K562 (cell line): ENCODE measurements around the gene GATA2. TPM values are rescaled to one million over a fixed set of nuclear protein-coding genes. Genes with fewer than 3 reads are reported as not detected.

Experiments used
- BDP1 ChIP-seq: IDR thresholded peaks from 3 replicates; pipeline ENCODE4 v1.6.1; 2011; ENCODE audit not compliant: insufficient read length, insufficient read depth
- CHD2 ChIP-seq: IDR thresholded peaks from 2 replicates; pipeline ENCODE4 v1.6.1; 2011; ENCODE audit warnings: low read depth, low read length
- CREM ChIP-seq: IDR thresholded peaks from 2 replicates; pipeline ENCODE4 v1.6.1; 2014; ENCODE audit warnings: antibody characterized with exemption, low read depth
- EP300 ChIP-seq: IDR thresholded peaks from 2 replicates; pipeline ENCODE4 v1.6.1; 2012; ENCODE audit warnings: low read length, improper control_type of control experiment
- ERF ChIP-seq: fragments of 450-650 bp; formaldehyde crosslinking; IDR thresholded peaks from 2 replicates; pipeline ENCODE4 v1.4.0; 2020; ENCODE audit warnings: mild to moderate bottlenecking, mixed read lengths
- IRF2 ChIP-seq: sonication (generic); formaldehyde crosslinking; IDR thresholded peaks from 2 replicates; pipeline ENCODE4 v1.8.1; 2022; ENCODE audit warnings: mild to moderate bottlenecking, missing genetic modification reagents
- MCM5 ChIP-seq: fragments of 450-650 bp; IDR thresholded peaks from 2 replicates; pipeline ENCODE4 v1.6.1; 2016; ENCODE audit warnings: low read depth
- MTA3 ChIP-seq: fragments of 450-650 bp; formaldehyde crosslinking; IDR thresholded peaks from 2 replicates; pipeline ENCODE4 v1.6.1; 2017; ENCODE audit warnings: mild to moderate bottlenecking, borderline replicate concordance
- MYNN ChIP-seq, 2 experiments: sonication (generic); formaldehyde crosslinking in 1 of 2; IDR thresholded peaks; 2 replicates each; pipeline versions ENCODE4 v1.5.0 to v1.6.1; 2016 to 2020; ENCODE audit warnings: antibody characterized with exemption in 1 of 2, missing genetic modification reagents in 1 of 2
- POLR2AphosphoS5 ChIP-seq: IDR thresholded peaks from 2 replicates; pipeline ENCODE4 v1.6.1; 2011; ENCODE audit warnings: mild to moderate bottlenecking, low read depth, low read length, moderate library complexity; ENCODE audit not compliant: control insufficient read depth, insufficient read depth
- POLR2B ChIP-seq: fragments of 450-650 bp; IDR thresholded peaks from 2 replicates; pipeline ENCODE4 v1.6.1; 2018; ENCODE audit warnings: low read depth; ENCODE audit not compliant: partially characterized antibody
- POLR2G ChIP-seq: fragments of 200-400 bp; formaldehyde crosslinking; IDR thresholded peaks from 2 replicates; pipeline ENCODE4 v1.6.1; 2017; ENCODE audit warnings: low read depth, mild to moderate bottlenecking, antibody characterized with exemption, low read length, moderate library complexity
- POLR2H ChIP-seq: IDR thresholded peaks from 2 replicates; pipeline ENCODE4 v1.6.1; 2016; ENCODE audit warnings: missing genetic modification characterization, low read depth, mild to moderate bottlenecking, control low read depth, missing compliant biosample characterization, moderate library complexity
- RBM22 ChIP-seq: fragments of 200-400 bp; formaldehyde crosslinking; IDR thresholded peaks from 2 replicates; pipeline ENCODE4 v1.6.1; 2018; ENCODE audit warnings: low read length, low read depth; ENCODE audit not compliant: poor library complexity, severe bottlenecking
- TRIM24 ChIP-seq, 2 experiments: fragments of 450-650 bp; IDR thresholded peaks; 2 replicates each; pipeline ENCODE4 v1.6.1; 2016
- ZBTB17 ChIP-seq: fragments of 450-650 bp; formaldehyde crosslinking; IDR thresholded peaks from 2 replicates; pipeline ENCODE4 v1.4.0; 2020; ENCODE audit warnings: mild to moderate bottlenecking
- ZEB2 ChIP-seq: fragments of 450-650 bp; IDR thresholded peaks from 2 replicates; pipeline ENCODE4 v1.6.1; 2016
- ZNF23 ChIP-seq: fragments of 250-450 bp; sonication (Bioruptor Pico); IDR thresholded peaks from 2 replicates; pipeline ENCODE4 v1.4.0; 2020; ENCODE audit warnings: mild to moderate bottlenecking
- ZNF699 ChIP-seq: fragments of 250-450 bp; sonication (Bioruptor Pico); IDR thresholded peaks from 2 replicates; pipeline ENCODE4 v1.8.0; 2021; ENCODE audit warnings: mild to moderate bottlenecking, moderate library complexity; ENCODE audit not compliant: insufficient replicate concordance
- ZNF77 ChIP-seq: fragments of 250-450 bp; sonication (Bioruptor Pico); IDR thresholded peaks from 2 replicates; pipeline ENCODE4 v1.5.0; 2020
- polyA plus RNA-seq, 8 experiments: library from polyadenylated mRNA; depleted of rRNA in 4 of 8; stranded (reverse) in 5 of 8; unstranded in 3 of 8; fragments of >200 nt; fragmentation: Nextera tagmentation in 2 of 8; fragmentation: Illumina TruSeq in 1 of 8; extraction: Ambion mirVana in 2 of 8; extraction: Trizol in 1 of 8; gene quantifications; 2 replicates each; pipeline versions ENCODE4 v1.2.1 to v1.2.3, GENCODE V29; 2011 to 2014; ENCODE audit warnings: inconsistent platforms in 1 of 8, missing spikeins in 1 of 8
- total RNA-seq, 7 experiments: library from RNA; depleted of rRNA in 6 of 7; stranded (reverse); fragments of >200 nt in 6 of 7; fragmentation: Illumina TruSeq in 2 of 7; extraction: Trizol in 2 of 7; gene quantifications; 2 replicates each; pipeline versions ENCODE4 v1.2.1 to v1.2.3, GENCODE V29; 2011 to 2021; ENCODE audit warnings: low replicate concordance in 1 of 7
- TF ChIP-seq, protein P1 (sequence below): fragments of 250-450 bp; sonication (Bioruptor Pico); IDR thresholded peaks from 2 replicates; pipeline ENCODE4 v1.6.1; 2021; ENCODE audit warnings: mild to moderate bottlenecking
- TF ChIP-seq, protein P2 (sequence below), 2 experiments: IDR thresholded peaks; 2 replicates each; pipeline ENCODE4 v1.6.1; 2012; ENCODE audit warnings: improper control_type of control experiment in 2 of 2, low read depth in 2 of 2, low read length in 2 of 2, borderline replicate concordance in 1 of 2
- TF ChIP-seq, protein P3 (sequence below): fragments of 450-650 bp; IDR thresholded peaks from 2 replicates; pipeline ENCODE4 v1.6.1; 2017; ENCODE audit warnings: mild to moderate bottlenecking, moderate library complexity
- TF ChIP-seq, protein P4 (sequence below): sonication (generic); formaldehyde crosslinking; IDR thresholded peaks from 2 replicates; pipeline ENCODE4 v1.8.0; 2022; ENCODE audit warnings: mild to moderate bottlenecking, low read depth, missing genetic modification reagents

GATA2 gene
- total and polyA plus RNA-seq, 9 of the 15 experiments (the other 6 are each of a cell fraction or from before 2014, with no cell fraction given), result 8.5 to 218 (median 50.8) TPM

DNA sequence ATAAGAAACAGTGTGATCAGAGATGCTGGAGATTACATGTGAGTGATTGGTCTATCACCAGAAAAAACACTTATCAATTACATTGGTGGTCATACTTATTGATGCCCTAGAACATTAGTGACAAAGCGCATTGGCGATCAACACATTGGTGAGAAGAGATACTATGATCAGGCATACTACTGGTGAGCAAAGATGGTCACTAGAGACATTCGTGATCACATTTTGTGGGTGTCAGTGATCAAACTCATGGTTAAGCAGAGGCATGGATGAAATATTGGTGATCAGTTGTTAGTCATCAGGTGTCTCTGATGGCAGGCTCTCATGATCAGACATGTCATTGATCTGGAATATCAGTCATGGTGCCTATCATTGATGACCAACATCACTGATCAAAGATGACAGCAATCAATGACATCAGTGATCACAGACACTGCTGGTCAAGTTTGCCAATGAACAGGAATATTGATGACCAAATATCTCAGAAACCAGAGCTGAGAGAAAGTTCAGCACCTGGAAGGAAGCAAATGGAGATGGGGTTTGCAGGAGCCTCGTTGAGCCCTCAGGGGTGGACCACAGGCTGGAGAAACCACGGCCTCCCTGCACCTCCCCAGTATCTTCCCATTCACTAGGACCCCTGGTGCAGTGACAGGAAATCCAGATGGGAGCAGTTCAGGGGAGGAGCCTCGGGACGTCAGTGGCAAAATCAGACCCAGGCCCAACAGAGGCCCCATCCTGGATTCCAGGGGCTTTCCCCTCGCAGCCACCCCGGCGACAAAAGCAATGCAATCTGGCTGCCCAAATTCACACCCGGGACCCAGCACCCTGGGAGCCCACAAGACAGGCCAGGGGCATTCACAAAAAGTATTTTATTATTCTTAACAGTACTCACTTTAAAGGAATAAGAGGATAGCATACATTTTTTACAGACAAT is 14.2 kb downstream of the GATA2 start (continued):
- TF ChIP-seq POLR2AphosphoS5 (peak; percentile 45; the same call in 1 of the 2 replicates), MCM5 (no peak), MYNN (IDR thresholded peaks at IDR 0.05) (0 out of 2 replicates have a peak, but pooled peaks have one; percentile 42), MYNN (CRISPR knock-in tag; IDR thresholded peaks at IDR 0.05) (no peak), MTA3 (peak; percentile 56; the same call in 1 of the 2 replicates), ZEB2 (no peak), CREM (no peak), ZNF23 (CRISPR knock-in tag) (no peak), POLR2H (tag) (0 out of 2 replicates have a peak, but pooled peaks have one; percentile 49), ZBTB17 (CRISPR knock-in tag) (no peak), TRIM24 (IDR thresholded peaks at IDR 0.05) (peak in 1 of 2 experiments; percentile 22; a peak in 1 of 4 replicates), ZNF77 (CRISPR knock-in tag) (0 out of 2 replicates have a peak, but pooled peaks have one; percentile 34), CHD2 (peak; percentile 15; the same call in 1 of the 2 replicates), ERF (CRISPR knock-in tag) (0 out of 2 replicates have a peak, but pooled peaks have one; percentile 30), POLR2B (peak; percentile 72), EP300 (no peak), BDP1 (no peak), RBM22 (peak; percentile 77), IRF2 (CRISPR knock-in tag) (no peak), ZNF699 (CRISPR knock-in tag) (no peak), POLR2G (peak; percentile 75)
- TF ChIP-seq, protein P1, sequence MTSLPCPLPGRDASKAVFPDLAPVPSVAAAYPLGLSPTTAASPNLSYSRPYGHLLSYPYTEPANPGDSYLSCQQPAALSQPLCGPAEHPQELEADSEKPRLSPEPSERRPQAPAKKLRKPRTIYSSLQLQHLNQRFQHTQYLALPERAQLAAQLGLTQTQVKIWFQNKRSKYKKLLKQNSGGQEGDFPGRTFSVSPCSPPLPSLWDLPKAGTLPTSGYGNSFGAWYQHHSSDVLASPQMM, result peak; percentile 68; the same call in 1 of the 2 replicates
- TF ChIP-seq, protein P2, sequence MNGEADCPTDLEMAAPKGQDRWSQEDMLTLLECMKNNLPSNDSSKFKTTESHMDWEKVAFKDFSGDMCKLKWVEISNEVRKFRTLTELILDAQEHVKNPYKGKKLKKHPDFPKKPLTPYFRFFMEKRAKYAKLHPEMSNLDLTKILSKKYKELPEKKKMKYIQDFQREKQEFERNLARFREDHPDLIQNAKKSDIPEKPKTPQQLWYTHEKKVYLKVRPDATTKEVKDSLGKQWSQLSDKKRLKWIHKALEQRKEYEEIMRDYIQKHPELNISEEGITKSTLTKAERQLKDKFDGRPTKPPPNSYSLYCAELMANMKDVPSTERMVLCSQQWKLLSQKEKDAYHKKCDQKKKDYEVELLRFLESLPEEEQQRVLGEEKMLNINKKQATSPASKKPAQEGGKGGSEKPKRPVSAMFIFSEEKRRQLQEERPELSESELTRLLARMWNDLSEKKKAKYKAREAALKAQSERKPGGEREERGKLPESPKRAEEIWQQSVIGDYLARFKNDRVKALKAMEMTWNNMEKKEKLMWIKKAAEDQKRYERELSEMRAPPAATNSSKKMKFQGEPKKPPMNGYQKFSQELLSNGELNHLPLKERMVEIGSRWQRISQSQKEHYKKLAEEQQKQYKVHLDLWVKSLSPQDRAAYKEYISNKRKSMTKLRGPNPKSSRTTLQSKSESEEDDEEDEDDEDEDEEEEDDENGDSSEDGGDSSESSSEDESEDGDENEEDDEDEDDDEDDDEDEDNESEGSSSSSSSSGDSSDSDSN (IDR thresholded peaks at IDR 0.05; ENCODE audit: borderline replicate concordance in 1 of 2, low read depth in 2 of 2, low read length in 2 of 2), result no peak
- TF ChIP-seq, protein P3, sequence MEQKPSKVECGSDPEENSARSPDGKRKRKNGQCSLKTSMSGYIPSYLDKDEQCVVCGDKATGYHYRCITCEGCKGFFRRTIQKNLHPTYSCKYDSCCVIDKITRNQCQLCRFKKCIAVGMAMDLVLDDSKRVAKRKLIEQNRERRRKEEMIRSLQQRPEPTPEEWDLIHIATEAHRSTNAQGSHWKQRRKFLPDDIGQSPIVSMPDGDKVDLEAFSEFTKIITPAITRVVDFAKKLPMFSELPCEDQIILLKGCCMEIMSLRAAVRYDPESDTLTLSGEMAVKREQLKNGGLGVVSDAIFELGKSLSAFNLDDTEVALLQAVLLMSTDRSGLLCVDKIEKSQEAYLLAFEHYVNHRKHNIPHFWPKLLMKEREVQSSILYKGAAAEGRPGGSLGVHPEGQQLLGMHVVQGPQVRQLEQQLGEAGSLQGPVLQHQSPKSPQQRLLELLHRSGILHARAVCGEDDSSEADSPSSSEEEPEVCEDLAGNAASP, result no peak
- TF ChIP-seq, protein P4, sequence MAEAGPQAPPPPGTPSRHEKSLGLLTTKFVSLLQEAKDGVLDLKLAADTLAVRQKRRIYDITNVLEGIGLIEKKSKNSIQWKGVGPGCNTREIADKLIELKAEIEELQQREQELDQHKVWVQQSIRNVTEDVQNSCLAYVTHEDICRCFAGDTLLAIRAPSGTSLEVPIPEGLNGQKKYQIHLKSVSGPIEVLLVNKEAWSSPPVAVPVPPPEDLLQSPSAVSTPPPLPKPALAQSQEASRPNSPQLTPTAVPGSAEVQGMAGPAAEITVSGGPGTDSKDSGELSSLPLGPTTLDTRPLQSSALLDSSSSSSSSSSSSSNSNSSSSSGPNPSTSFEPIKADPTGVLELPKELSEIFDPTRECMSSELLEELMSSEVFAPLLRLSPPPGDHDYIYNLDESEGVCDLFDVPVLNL (CRISPR knock-in tag), result no peak
